HepG2 (cell line): ENCODE results near the gene TMEM53. TPM values are rescaled to one million over a fixed set of nuclear protein-coding genes. Genes with fewer than 3 reads are reported as not detected.

Experiments
- AGO2 ChIP-seq: fragments of 200-400 bp; formaldehyde crosslinking; optimal IDR thresholded peaks from 2 replicates; pipeline ENCODE3; 2017; ENCODE audit warnings: mild to moderate bottlenecking, low read depth, low read length, moderate library complexity
- CCDC6 ChIP-seq: sonication (generic); formaldehyde crosslinking; IDR thresholded peaks from 2 replicates; pipeline ENCODE4 v1.8.1; 2022; ENCODE audit warnings: mild to moderate bottlenecking, missing genetic modification reagents, moderate library complexity
- CEBPB ChIP-seq: IDR thresholded peaks from 2 replicates; pipeline ENCODE4 v1.6.1; 2011; ENCODE audit warnings: low read depth, low read length, improper control_type of control experiment, borderline replicate concordance
- EED ChIP-seq: sonication (generic); formaldehyde crosslinking; IDR thresholded peaks from 2 replicates; pipeline ENCODE4 v1.5.0; 2020; ENCODE audit warnings: mild to moderate bottlenecking, missing genetic modification reagents
- FOXP4 ChIP-seq: sonication (generic); formaldehyde crosslinking; IDR thresholded peaks from 2 replicates; pipeline ENCODE4 v1.4.0; 2020; ENCODE audit warnings: missing genetic modification reagents
- GABPB1 ChIP-seq: IDR thresholded peaks from 2 replicates; pipeline ENCODE4 v1.6.1; 2016; ENCODE audit warnings: mild to moderate bottlenecking, missing genetic modification reagents, moderate library complexity, missing compliant biosample characterization
- GATA4 ChIP-seq: sonication (generic); IDR thresholded peaks from 2 replicates; pipeline ENCODE4 v1.6.1; 2016; ENCODE audit warnings: antibody characterized with exemption, low read depth, borderline replicate concordance
- HNF1B ChIP-seq: sonication (generic); formaldehyde crosslinking; IDR thresholded peaks from 2 replicates; pipeline ENCODE4 v1.5.1; 2020; ENCODE audit warnings: mild to moderate bottlenecking, moderate library complexity, missing genetic modification reagents
- KAT7 ChIP-seq: IDR thresholded peaks from 2 replicates; pipeline ENCODE4 v1.6.1; 2018; ENCODE audit warnings: borderline replicate concordance, missing compliant biosample characterization
- KLF16 ChIP-seq, 2 experiments: sonication (generic) in 1 of 2; formaldehyde crosslinking in 1 of 2; IDR thresholded peaks; 2 replicates each; pipeline versions ENCODE4 v1.6.1 to v1.8.0; 2016 to 2023; ENCODE audit warnings: missing genetic modification reagents in 2 of 2, missing compliant biosample characterization in 1 of 2
- MEIS2 ChIP-seq: sonication (generic); formaldehyde crosslinking; IDR thresholded peaks from 2 replicates; pipeline ENCODE4 v1.9.0; 2021; ENCODE audit warnings: mild to moderate bottlenecking, missing genetic modification reagents
- NR2F1 ChIP-seq, 2 experiments: fragments of 450-650 bp in 1 of 2; formaldehyde crosslinking in 1 of 2; IDR thresholded peaks; 2 replicates each; pipeline versions ENCODE4 v1.5.0 to v1.6.1; 2016 to 2020; ENCODE audit warnings: mild to moderate bottlenecking in 1 of 2, missing compliant biosample characterization in 1 of 2, missing genetic modification reagents in 1 of 2, moderate library complexity in 1 of 2
- ONECUT2 ChIP-seq: sonication (generic); formaldehyde crosslinking; IDR thresholded peaks from 2 replicates; pipeline ENCODE4 v1.4.0; 2020; ENCODE audit warnings: missing genetic modification reagents
- PITX1 ChIP-seq: sonication (generic); formaldehyde crosslinking; IDR thresholded peaks from 2 replicates; pipeline ENCODE4 v1.5.1; 2020; ENCODE audit warnings: mild to moderate bottlenecking, missing genetic modification reagents
- RCOR2 ChIP-seq: IDR thresholded peaks from 2 replicates; pipeline ENCODE4 v1.6.1; 2016; ENCODE audit warnings: missing biosample characterization, missing genetic modification reagents
- RXRB ChIP-seq: IDR thresholded peaks from 2 replicates; pipeline ENCODE4 v1.6.1; 2016; ENCODE audit warnings: borderline replicate concordance, missing genetic modification reagents, missing compliant biosample characterization
- THRA ChIP-seq: sonication (generic); formaldehyde crosslinking; IDR thresholded peaks from 2 replicates; pipeline ENCODE4 v1.4.0; 2020; ENCODE audit warnings: missing genetic modification reagents, borderline replicate concordance
- polyA plus RNA-seq, 8 experiments: library from polyadenylated mRNA; depleted of rRNA in 3 of 8; stranded (reverse) in 7 of 8; unstranded in 1 of 8; fragments of >200 nt; fragmentation: Illumina TruSeq in 4 of 8; extraction: Trizol in 4 of 8; gene quantifications; 2 replicates each; pipeline versions ENCODE4 v1.2.1 to v1.2.3, GENCODE V29; 2011 to 2016; ENCODE audit warnings: low read depth in 4 of 8, missing spikeins in 1 of 8, mixed read lengths in 1 of 8; ENCODE audit not compliant: insufficient read depth in 1 of 8
- total RNA-seq, 5 experiments: library from RNA; depleted of rRNA; stranded (reverse); fragments of >200 nt; fragmentation: Illumina TruSeq; extraction: Trizol; gene quantifications; 2 replicates each; pipeline ENCODE4 v1.2.3, GENCODE V29; 2016; ENCODE audit warnings: low read depth in 1 of 5
- TF ChIP-seq, protein P1 (sequence below): sonication (generic); formaldehyde crosslinking; IDR thresholded peaks from 2 replicates; pipeline ENCODE4 v1.5.1; 2020; ENCODE audit warnings: missing genetic modification reagents, mild to moderate bottlenecking, borderline replicate concordance
- TF ChIP-seq, protein P2 (sequence below): sonication (generic); formaldehyde crosslinking; IDR thresholded peaks from 2 replicates; pipeline ENCODE4 v1.8.0; 2022; ENCODE audit warnings: mild to moderate bottlenecking, missing genetic modification reagents

TMEM53 gene
- total and polyA plus RNA-seq, 2 of the 13 experiments (the other 11 are each of a cell fraction or from before 2014, with no cell fraction given) = 12.6 to 20.2 TPM

DNA sequence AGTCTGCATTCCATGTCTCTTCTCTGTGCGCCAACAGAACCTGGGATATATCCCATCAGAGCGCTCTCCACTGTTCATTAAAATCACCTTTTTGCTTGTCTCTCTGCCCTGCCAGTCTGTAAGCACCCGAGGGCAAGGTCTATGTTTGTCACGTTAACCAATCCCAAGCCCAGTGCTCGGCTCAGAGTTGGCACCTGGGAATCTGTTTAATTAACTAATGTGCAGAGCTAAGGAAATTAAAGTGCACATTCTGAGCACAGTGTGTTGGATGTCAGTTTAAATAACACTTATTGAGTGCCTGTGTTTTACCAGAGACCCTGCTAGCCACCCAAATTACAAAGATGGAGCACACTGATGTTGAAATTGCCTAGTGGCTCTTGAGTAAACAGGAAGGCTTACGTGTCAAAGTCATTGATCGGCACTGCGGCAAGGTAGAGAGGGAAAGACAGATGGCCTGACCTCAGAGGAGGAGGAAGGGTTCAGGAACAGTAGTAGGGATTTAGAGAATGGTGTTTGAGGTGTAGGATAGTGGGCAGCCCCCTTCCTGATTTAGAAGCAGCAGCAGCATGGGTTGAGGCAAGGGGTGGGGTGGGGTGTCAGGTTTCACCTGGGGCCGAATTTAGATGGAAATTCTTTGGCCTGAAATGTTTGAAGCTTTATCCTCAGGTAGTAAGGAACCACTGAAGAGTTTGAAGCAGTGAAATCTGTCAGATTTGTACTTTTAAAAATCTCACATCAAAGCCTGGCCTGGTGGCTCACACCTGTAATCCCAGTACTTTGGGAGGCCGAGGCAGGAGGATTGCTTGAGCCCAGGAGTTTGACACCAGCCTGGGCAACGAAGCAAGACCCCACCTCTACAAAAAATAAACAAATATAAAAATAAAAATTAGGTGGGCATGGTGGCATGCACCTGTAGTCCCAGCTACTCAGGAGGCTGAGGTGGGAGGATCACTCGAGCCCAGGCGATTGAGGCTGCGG, 7.9 kb upstream of the TMEM53 start (continued):
- TF ChIP-seq RXRB (CRISPR knock-in tag) = peak; percentile 89
- peak; percentile 61 to 66; a peak in 3 of 4 replicates for TF ChIP-seq NR2F1 (CRISPR knock-in tag; IDR thresholded peaks at IDR 0.05)
- TF ChIP-seq CEBPB = peak; percentile 86
- TF ChIP-seq ONECUT2 = peak; percentile 99
- peak; percentile 22; the same call in 1 of the 2 replicates for TF ChIP-seq GATA4
- TF ChIP-seq GABPB1 (CRISPR knock-in tag) = peak; percentile 69; the same call in 1 of the 2 replicates
- TF ChIP-seq FOXP4 = peak; percentile 92
- peak in 1 of 2 experiments; percentile 72; a peak in 1 of 4 replicates for TF ChIP-seq KLF16 (CRISPR knock-in tag; IDR thresholded peaks at IDR 0.05)
- TF ChIP-seq HNF1B (CRISPR knock-in tag) = peak; percentile 77
- no peak for TF ChIP-seq EED (CRISPR knock-in tag)
- 0 out of 2 replicates have a peak, but pooled peaks have one; percentile 58 for TF ChIP-seq CCDC6
- TF ChIP-seq, protein P1, sequence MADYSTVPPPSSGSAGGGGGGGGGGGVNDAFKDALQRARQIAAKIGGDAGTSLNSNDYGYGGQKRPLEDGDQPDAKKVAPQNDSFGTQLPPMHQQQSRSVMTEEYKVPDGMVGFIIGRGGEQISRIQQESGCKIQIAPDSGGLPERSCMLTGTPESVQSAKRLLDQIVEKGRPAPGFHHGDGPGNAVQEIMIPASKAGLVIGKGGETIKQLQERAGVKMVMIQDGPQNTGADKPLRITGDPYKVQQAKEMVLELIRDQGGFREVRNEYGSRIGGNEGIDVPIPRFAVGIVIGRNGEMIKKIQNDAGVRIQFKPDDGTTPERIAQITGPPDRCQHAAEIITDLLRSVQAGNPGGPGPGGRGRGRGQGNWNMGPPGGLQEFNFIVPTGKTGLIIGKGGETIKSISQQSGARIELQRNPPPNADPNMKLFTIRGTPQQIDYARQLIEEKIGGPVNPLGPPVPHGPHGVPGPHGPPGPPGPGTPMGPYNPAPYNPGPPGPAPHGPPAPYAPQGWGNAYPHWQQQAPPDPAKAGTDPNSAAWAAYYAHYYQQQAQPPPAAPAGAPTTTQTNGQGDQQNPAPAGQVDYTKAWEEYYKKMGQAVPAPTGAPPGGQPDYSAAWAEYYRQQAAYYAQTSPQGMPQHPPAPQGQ (CRISPR knock-in tag) = no peak; the same call in 1 of the 2 replicates
- peak; percentile 62; the same call in 1 of the 2 replicates for TF ChIP-seq KAT7
- TF ChIP-seq MEIS2 (CRISPR knock-in tag) = no peak
- 0 out of 2 replicates have a peak, but pooled peaks have one; percentile 70 for TF ChIP-seq THRA (CRISPR knock-in tag)
- peak; percentile 79 for TF ChIP-seq RCOR2 (CRISPR knock-in tag)
- TF ChIP-seq, protein P2, sequence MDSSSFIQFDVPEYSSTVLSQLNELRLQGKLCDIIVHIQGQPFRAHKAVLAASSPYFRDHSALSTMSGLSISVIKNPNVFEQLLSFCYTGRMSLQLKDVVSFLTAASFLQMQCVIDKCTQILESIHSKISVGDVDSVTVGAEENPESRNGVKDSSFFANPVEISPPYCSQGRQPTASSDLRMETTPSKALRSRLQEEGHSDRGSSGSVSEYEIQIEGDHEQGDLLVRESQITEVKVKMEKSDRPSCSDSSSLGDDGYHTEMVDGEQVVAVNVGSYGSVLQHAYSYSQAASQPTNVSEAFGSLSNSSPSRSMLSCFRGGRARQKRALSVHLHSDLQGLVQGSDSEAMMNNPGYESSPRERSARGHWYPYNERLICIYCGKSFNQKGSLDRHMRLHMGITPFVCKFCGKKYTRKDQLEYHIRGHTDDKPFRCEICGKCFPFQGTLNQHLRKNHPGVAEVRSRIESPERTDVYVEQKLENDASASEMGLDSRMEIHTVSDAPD = peak; percentile 85; the same call in 1 of the 2 replicates
- no peak for TF ChIP-seq AGO2
- TF ChIP-seq PITX1 (CRISPR knock-in tag) = peak; percentile 96
